Measurements from ENCODE around the gene ESPNL. TPM values are rescaled to one million over a fixed set of nuclear protein-coding genes. Genes with fewer than 3 reads are reported as not detected.

Gene ESPNL
- total and polyA plus RNA-seq, 9 of the 15 experiments (the other 6 are each of a cell fraction or from before 2014, with no cell fraction given): 0.03 to 0.09 (median 0.05) TPM; not detected in 3

DNA sequence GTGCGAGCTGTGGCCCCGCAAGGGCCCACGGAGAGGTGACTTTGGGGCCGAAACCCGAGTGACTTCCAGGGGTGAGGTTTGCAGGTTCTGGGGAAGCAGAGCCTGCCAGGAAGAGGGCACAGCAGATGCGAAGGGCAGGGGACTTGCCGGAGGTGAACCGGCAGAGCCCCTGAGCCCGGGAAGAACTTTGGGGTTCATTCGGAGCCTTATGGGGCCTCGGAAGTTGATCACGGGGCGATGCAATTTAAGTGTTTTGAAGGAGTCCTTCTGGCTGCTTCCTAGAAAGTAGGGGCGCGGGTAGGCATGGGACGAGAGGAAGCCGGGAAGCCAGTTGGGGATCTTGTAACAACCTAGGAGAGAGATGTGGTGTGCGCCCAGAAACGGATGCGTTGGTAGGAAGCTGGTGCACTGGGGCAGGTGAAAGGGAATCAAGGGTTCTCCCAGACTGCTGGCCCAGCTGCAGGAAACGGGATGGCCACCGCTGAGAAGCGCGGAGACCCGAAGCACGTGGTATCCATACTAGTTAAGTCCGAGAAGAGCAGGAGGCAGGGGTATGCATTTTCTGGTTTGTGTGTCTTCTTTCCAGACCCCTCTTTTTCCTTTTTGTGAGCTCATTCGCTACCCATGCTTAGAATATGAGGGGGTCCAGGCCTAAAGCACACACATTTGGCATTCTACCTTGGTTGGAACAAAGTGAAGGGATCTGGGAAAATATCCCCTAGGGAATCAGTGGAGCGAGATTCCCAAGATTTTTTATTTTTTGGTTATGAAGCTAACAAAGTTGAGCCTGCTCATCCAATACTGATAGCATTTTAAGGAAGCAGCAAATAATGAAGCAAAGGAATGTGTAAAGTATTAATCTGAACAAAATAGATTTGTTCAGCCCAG lies 38.6 kb upstream of the ESPNL start (continued):
- TF ChIP-seq, protein P1, sequence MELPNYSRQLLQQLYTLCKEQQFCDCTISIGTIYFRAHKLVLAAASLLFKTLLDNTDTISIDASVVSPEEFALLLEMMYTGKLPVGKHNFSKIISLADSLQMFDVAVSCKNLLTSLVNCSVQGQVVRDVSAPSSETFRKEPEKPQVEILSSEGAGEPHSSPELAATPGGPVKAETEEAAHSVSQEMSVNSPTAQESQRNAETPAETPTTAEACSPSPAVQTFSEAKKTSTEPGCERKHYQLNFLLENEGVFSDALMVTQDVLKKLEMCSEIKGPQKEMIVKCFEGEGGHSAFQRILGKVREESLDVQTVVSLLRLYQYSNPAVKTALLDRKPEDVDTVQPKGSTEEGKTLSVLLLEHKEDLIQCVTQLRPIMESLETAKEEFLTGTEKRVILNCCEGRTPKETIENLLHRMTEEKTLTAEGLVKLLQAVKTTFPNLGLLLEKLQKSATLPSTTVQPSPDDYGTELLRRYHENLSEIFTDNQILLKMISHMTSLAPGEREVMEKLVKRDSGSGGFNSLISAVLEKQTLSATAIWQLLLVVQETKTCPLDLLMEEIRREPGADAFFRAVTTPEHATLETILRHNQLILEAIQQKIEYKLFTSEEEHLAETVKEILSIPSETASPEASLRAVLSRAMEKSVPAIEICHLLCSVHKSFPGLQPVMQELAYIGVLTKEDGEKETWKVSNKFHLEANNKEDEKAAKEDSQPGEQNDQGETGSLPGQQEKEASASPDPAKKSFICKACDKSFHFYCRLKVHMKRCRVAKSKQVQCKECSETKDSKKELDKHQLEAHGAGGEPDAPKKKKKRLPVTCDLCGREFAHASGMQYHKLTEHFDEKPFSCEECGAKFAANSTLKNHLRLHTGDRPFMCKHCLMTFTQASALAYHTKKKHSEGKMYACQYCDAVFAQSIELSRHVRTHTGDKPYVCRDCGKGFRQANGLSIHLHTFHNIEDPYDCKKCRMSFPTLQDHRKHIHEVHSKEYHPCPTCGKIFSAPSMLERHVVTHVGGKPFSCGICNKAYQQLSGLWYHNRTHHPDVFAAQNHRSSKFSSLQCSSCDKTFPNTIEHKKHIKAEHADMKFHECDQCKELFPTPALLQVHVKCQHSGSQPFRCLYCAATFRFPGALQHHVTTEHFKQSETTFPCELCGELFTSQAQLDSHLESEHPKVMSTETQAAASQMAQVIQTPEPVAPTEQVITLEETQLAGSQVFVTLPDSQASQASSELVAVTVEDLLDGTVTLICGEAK (IDR thresholded peaks at IDR 0.05): no peak
- TF ChIP-seq, protein P1 (CRISPR knock-in tag; IDR thresholded peaks at IDR 0.05): no peak
- TF ChIP-seq ZNF316 (IDR thresholded peaks at IDR 0.05): no peak
- TF ChIP-seq ZNF253 (CRISPR knock-in tag; conservative IDR thresholded peaks at IDR 0.05): no peak
- no peak for TF ChIP-seq SMARCC2 (IDR thresholded peaks at IDR 0.05; ENCODE audit: low read depth)
- peak; percentile 28; the same call in 1 of the 2 replicates for TF ChIP-seq GABPB1 (CRISPR knock-in tag; IDR thresholded peaks at IDR 0.05)
- TF ChIP-seq ZNF445 (CRISPR knock-in tag; IDR thresholded peaks at IDR 0.05; ENCODE audit: low read depth): no peak
